Spleen (tissue), 7 donors: ENCODE measurements around the gene RPP25L.

Experiments
- POLR2A ChIP-seq, 3 donors: fragments of 450-650 bp; IDR thresholded peaks; one replicate each; pipeline ENCODE4 v1.5.1; 2017; ENCODE audit warnings: antibody characterized with exemption in 3 of 3, mild to moderate bottlenecking in 1 of 3
- POLR2AphosphoS5 ChIP-seq, 3 donors: sonication (generic); formaldehyde crosslinking; IDR thresholded peaks; one replicate each; pipeline ENCODE4 v1.5.1; 2017; ENCODE audit warnings: antibody characterized with exemption in 3 of 3
- TF ChIP-seq, protein P1 (sequence below), 11 experiments: fragments of 200-600 bp in 7 of 11; fragments of 450-650 bp in 4 of 11; sonication (generic) in 4 of 11; IDR thresholded peaks in 8 of 11; conservative IDR thresholded peaks in 3 of 11; 1 replicate in 7 of 11; 2 replicates in 4 of 11; pipeline versions ENCODE4 v1.4.0 to v1.8.0; 2016 to 2021; ENCODE audit warnings: antibody characterized with exemption in 11 of 11, inconsistent platforms in 4 of 11, mild to moderate bottlenecking in 1 of 11
- donor health status: DM: no; HTN: no; CAD: no; lungs with moderate emphysema.
- donor health status: DM: no; HTN: no; CAD: no.
- donor health status: DM: no; HTN: no; CAD: no.

DNA sequence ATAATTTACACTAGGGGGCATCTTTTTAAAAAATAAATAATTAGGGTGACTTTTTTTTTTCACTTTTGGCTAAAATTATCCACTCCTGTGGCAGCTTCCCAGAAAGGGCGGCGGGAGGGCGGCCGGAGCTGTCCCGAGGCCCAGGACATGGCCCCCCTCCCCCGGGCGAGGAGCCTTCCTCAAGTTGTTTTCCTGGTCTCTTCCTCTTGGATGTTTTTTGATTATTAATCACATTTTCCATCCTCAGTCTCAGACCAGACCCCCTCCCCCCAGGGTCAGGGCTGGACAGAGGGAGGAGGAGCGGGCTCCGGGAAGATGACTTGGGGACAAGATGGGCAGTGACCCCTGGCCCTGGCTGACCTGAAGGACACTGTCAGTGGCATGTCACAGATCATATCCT lies 17.7 kb downstream of the RPP25L start:
- TF ChIP-seq POLR2AphosphoS5 (IDR thresholded peaks at IDR 0.05) (peak in 1 of 3 donors; percentile 62), POLR2A (IDR thresholded peaks at IDR 0.05) (no peak)
- TF ChIP-seq, protein P1, sequence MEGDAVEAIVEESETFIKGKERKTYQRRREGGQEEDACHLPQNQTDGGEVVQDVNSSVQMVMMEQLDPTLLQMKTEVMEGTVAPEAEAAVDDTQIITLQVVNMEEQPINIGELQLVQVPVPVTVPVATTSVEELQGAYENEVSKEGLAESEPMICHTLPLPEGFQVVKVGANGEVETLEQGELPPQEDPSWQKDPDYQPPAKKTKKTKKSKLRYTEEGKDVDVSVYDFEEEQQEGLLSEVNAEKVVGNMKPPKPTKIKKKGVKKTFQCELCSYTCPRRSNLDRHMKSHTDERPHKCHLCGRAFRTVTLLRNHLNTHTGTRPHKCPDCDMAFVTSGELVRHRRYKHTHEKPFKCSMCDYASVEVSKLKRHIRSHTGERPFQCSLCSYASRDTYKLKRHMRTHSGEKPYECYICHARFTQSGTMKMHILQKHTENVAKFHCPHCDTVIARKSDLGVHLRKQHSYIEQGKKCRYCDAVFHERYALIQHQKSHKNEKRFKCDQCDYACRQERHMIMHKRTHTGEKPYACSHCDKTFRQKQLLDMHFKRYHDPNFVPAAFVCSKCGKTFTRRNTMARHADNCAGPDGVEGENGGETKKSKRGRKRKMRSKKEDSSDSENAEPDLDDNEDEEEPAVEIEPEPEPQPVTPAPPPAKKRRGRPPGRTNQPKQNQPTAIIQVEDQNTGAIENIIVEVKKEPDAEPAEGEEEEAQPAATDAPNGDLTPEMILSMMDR (IDR thresholded peaks at IDR 0.05 in 8 of 11, conservative IDR thresholded peaks at IDR 0.05 in 3 of 11), result no peak
